ENCODE results near the gene LBX2. TPM values are rescaled to one million over a fixed set of nuclear protein-coding genes. Genes with fewer than 3 reads are reported as not detected.
A peak's percentile ranks its signal among the peaks of the same experiment; 100 is the strongest.

LBX2 gene
- total and polyA plus RNA-seq, 9 of the 15 experiments (the other 6 are each of a cell fraction or from before 2014, with no cell fraction given), result 0.39 to 6.2 (median 1.8) TPM; not detected in 1

DNA sequence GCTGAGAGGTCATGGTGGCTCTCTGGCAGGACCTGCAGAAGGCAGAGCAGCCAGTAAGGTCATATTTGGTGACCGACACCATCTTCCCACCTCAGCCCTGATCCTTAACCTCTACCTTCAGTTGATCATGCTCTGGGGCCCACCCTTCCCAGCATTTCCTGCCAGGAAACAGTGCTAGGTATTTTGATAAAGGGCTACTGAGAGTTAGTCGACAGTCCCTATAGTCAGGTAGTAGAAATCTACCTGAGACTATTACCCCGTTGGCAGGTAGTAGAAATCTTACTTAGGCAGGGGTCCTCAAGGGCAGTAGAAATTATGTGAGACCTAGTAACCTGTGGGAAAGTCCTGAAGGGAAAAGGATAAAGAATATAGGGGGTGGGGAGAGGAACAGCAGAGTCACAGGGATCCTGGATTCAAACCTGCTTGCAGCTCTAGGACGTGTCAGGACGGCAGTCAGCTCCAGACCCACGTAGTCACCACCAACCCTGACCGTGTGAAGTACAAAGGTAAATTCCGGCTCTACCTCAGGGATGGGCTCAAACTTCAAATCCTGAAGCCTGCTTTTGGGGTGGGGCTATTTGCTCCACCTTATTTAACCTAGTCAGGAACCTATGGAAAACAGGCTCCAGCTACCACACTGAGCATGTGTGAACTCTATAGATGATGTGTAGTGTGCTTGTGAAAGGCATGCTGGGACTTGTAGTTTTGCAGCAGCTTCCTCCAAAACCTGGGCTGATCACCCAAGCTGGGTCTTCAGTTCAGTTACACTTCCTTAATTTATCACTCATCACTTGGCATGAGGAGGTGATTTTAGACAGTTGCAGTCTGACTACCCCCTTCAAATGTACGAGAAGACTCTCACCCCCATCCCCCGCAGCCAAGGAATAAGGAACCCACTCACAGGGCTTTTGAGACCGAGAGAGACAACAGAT is 26.6 kb upstream of the LBX2 start, which contains the start of gene DQX1 (continued):
- TF ChIP-seq, protein P1, sequence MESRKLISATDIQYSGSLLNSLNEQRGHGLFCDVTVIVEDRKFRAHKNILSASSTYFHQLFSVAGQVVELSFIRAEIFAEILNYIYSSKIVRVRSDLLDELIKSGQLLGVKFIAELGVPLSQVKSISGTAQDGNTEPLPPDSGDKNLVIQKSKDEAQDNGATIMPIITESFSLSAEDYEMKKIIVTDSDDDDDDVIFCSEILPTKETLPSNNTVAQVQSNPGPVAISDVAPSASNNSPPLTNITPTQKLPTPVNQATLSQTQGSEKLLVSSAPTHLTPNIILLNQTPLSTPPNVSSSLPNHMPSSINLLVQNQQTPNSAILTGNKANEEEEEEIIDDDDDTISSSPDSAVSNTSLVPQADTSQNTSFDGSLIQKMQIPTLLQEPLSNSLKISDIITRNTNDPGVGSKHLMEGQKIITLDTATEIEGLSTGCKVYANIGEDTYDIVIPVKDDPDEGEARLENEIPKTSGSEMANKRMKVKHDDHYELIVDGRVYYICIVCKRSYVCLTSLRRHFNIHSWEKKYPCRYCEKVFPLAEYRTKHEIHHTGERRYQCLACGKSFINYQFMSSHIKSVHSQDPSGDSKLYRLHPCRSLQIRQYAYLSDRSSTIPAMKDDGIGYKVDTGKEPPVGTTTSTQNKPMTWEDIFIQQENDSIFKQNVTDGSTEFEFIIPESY (CRISPR knock-in tag; IDR thresholded peaks at IDR 0.05), result no peak
- TF ChIP-seq ZBTB9 (CRISPR knock-in tag; IDR thresholded peaks at IDR 0.05) (no peak), ZNF280B (CRISPR knock-in tag; IDR thresholded peaks at IDR 0.05) (no peak), SPI1 (IDR thresholded peaks at IDR 0.05; ENCODE audit: borderline replicate concordance, low read depth, low read length) (peak; percentile 54; the same call in 1 of the 2 replicates), CBX5 (IDR thresholded peaks at IDR 0.05; ENCODE audit: borderline replicate concordance, low read depth) (0 out of 2 replicates have a peak, but pooled peaks have one; percentile 58), MEIS2 (IDR thresholded peaks at IDR 0.05; ENCODE audit: partially characterized antibody) (peak; percentile 41), TCF7L2 (IDR thresholded peaks at IDR 0.05; ENCODE audit: low read depth, low read length) (no peak), ZBTB34 (CRISPR knock-in tag; IDR thresholded peaks at IDR 0.05) (no peak), POLR2AphosphoS5 (IDR thresholded peaks at IDR 0.05; ENCODE audit: control insufficient read depth, insufficient read depth, low read depth, low read length) (peak; percentile 45; the same call in 1 of the 2 replicates), ZZZ3 (IDR thresholded peaks at IDR 0.05) (no peak), NR2C2 (CRISPR knock-in tag; IDR thresholded peaks at IDR 0.05) (peak; percentile 60; the same call in 1 of the 2 replicates), NR2C2 (tag; IDR thresholded peaks at IDR 0.05) (peak; percentile 86), SRF (CRISPR knock-in tag; IDR thresholded peaks at IDR 0.05) (no peak)
- TF ChIP-seq, protein P2, sequence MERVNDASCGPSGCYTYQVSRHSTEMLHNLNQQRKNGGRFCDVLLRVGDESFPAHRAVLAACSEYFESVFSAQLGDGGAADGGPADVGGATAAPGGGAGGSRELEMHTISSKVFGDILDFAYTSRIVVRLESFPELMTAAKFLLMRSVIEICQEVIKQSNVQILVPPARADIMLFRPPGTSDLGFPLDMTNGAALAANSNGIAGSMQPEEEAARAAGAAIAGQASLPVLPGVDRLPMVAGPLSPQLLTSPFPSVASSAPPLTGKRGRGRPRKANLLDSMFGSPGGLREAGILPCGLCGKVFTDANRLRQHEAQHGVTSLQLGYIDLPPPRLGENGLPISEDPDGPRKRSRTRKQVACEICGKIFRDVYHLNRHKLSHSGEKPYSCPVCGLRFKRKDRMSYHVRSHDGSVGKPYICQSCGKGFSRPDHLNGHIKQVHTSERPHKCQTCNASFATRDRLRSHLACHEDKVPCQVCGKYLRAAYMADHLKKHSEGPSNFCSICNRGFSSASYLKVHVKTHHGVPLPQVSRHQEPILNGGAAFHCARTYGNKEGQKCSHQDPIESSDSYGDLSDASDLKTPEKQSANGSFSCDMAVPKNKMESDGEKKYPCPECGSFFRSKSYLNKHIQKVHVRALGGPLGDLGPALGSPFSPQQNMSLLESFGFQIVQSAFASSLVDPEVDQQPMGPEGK (CRISPR knock-in tag; IDR thresholded peaks at IDR 0.05; ENCODE audit: borderline replicate concordance), result no peak

All from K562 (cell line).